Heart left ventricle (tissue), 16 donors: ENCODE measurements around the gene FOXP1. TPM values are rescaled to one million over a fixed set of nuclear protein-coding genes. Genes with fewer than 3 reads are reported as not detected.

ENCODE experiments used
- ATAC-seq, 4 donors: fragments of 200-7000 bp; cut with Tn5 transposase; one replicate each; pipeline ENCODE4 v1.9.1; 2020 to 2022; ENCODE audit warnings: moderate library complexity in 4 of 4, mild to moderate bottlenecking in 3 of 4, moderate number of reproducible peaks in 1 of 4
- DNase-seq, 5 donors: peaks; one replicate each; pipeline ENCODE4 v3.0.0-alpha.2; 2020
- H3K27ac ChIP-seq, 12 donors: fragments of 200-600 bp; sonication (generic) in 4 of 12; one replicate each; pipeline versions ENCODE4 v1.5.0 to v1.8.0; 2016 to 2022; ENCODE audit warnings: mild to moderate bottlenecking in 2 of 12
- H3K27me3 ChIP-seq, 9 donors: fragments of 200-600 bp; sonication (generic) in 2 of 9; one replicate each; pipeline versions ENCODE4 v1.5.1 to v1.8.0; 2016 to 2022; ENCODE audit warnings: mild to moderate bottlenecking in 3 of 9
- H3K36me3 ChIP-seq, 9 donors: fragments of 200-600 bp; sonication (generic) in 2 of 9; one replicate each; pipeline versions ENCODE4 v1.5.0 to v1.8.0; 2018 to 2022; ENCODE audit warnings: mild to moderate bottlenecking in 2 of 9
- H3K4me1 ChIP-seq, 12 donors: fragments of 200-600 bp; sonication (generic) in 4 of 12; one replicate each; pipeline versions ENCODE4 v1.5.0 to v1.8.0; 2016 to 2022; ENCODE audit warnings: mild to moderate bottlenecking in 3 of 12
- H3K4me3 ChIP-seq, 12 donors: fragments of 200-600 bp; sonication (generic) in 4 of 12; one replicate each; pipeline versions ENCODE4 v1.5.0 to v1.8.0; 2017 to 2022; ENCODE audit warnings: mild to moderate bottlenecking in 9 of 12, moderate library complexity in 4 of 12
- H3K9me3 ChIP-seq, 12 donors: fragments of 200-600 bp; sonication (generic) in 4 of 12; one replicate each; pipeline versions ENCODE4 v1.5.0 to v1.8.0; 2016 to 2022; ENCODE audit warnings: mild to moderate bottlenecking in 1 of 12
- POLR2A ChIP-seq, 2 donors: fragments of 450-650 bp; IDR thresholded peaks; one replicate each; pipeline ENCODE4 v1.6.1; 2017; ENCODE audit warnings: antibody characterized with exemption in 2 of 2, mild to moderate bottlenecking in 2 of 2, moderate library complexity in 2 of 2
- WGBS, 4 donors: extraction: QIAGEN DNeasy Blood & Tissue Kit in 2 of 4; methylation state at CpG; one replicate each; pipeline versions ENCODE4 v1.1.5 to v1.1.7; 2013 to 2018; 5-methylcytosine and 5-hydroxymethylcytosine counted together
- intact Hi-C, 10 donors: fragments of 100-400 bp; cut with DNase I; formaldehyde crosslinking; loops; one replicate each; pipeline versions ENCODE4 v1.11.1 to v1.14.2; 2022
- polyA plus RNA-seq, 2 donors: library from polyadenylated mRNA; stranded (reverse); fragments of 200-250 nt; gene quantifications; one replicate each; pipeline ENCODE4 v1.2.3, GENCODE V29; 2013
- total RNA-seq, 9 donors: library from RNA; depleted of rRNA in 2 of 9; stranded (reverse); fragments of >200 nt in 2 of 9; fragmentation: NEBNext Ultra II Directional in 3 of 9; extraction: Animal tissue kit (Norgen Biotek cat#: 25700) in 3 of 9; gene quantifications; one replicate each; pipeline versions ENCODE4 v1.1.0 to v1.2.4, GENCODE V29; 2016 to 2023
- TF ChIP-seq, protein P1 (sequence below), 12 donors: fragments of 200-600 bp; sonication (generic) in 4 of 12; IDR thresholded peaks; one replicate each; pipeline versions ENCODE4 v1.5.0 to v1.8.0; 2018 to 2022; ENCODE audit warnings: antibody characterized with exemption in 12 of 12, mild to moderate bottlenecking in 5 of 12
- donor health status: ischemic (EF 13 %, LVEDD 7.1; RV severe dilation, severe dysfunction).
- donor health status: healthy with polysubstance abuse.
- donor health status: DM: no; HTN: yes; CAD: no.
- donor health status: DM: no; HTN: no; CAD: no.
- donor health status: ischemic (EF 25% LVEDD 6.9; RV normal size, moderate dysfunction).
- donor health status: ischemic (EF 25% LVEDD 5.7; RV mildly dilated, moderate dysfunction).
- donor health status: healthy.
- donor health status: DM: yes; HTN: yes; CAD: no.
- donor health status: ischemic (EF 35%, LVEDD 5.7; RV mildly dilated, moderate dysfunction).
- donor health status: nonischemic (EF 11% LVEDD 7.7; RV severe dilation, severe dysfunction).
- donor health status: DM: yes; HTN: yes; CAD: no.
- donor health status: PGD.
- donor health status: ischemic (EF 29% LVEDD 5.4; RV normal size, mild dysfunction).
- donor health status: nonischemic (EF 23%, LVEDD 6.1; RV moderate dilation, normal function).

Gene FOXP1
- total and polyA plus RNA-seq, 11 donors = 14.9 to 67.8 (median 41.1) TPM

- TF ChIP-seq, protein P1, sequence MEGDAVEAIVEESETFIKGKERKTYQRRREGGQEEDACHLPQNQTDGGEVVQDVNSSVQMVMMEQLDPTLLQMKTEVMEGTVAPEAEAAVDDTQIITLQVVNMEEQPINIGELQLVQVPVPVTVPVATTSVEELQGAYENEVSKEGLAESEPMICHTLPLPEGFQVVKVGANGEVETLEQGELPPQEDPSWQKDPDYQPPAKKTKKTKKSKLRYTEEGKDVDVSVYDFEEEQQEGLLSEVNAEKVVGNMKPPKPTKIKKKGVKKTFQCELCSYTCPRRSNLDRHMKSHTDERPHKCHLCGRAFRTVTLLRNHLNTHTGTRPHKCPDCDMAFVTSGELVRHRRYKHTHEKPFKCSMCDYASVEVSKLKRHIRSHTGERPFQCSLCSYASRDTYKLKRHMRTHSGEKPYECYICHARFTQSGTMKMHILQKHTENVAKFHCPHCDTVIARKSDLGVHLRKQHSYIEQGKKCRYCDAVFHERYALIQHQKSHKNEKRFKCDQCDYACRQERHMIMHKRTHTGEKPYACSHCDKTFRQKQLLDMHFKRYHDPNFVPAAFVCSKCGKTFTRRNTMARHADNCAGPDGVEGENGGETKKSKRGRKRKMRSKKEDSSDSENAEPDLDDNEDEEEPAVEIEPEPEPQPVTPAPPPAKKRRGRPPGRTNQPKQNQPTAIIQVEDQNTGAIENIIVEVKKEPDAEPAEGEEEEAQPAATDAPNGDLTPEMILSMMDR (IDR thresholded peaks at IDR 0.05) = no peak
- TF ChIP-seq POLR2A (IDR thresholded peaks at IDR 0.05) = no peak
- Histone ChIP-seq H3K4me1 (peaks cover 0 to 37% (median 25%) of the 10 kb centered on the region in 12 donors), H3K4me3 (peak overlapping the region in 10 of 12 donors; percentile 14 to 53 (median 42)), H3K36me3 (no peaks in the 10 kb centered on the region), H3K27me3 (no peaks in the 10 kb centered on the region), H3K9me3 (no peaks in the 10 kb centered on the region), H3K27ac (peak overlapping the region; percentile 18 to 82 (median 68))
- intact Hi-C loops = loop anchor here in 2 of 10 donors (5.0 to 10.0 kb wide), 2 partner anchors 92 to 356 kb away; partner anchors contain the start of gene FOXP1 (in 1 of the 2)
- peak; percentile 61 to 84 (median 72) for DNase-seq
- ATAC-seq = peak; percentile 87 to 95 (median 95)
- WGBS, 4 donors = 26 to 34% (median 29%) methylated on average over 15 to 21 of the region's 21 CpGs
Measured at GRCh38 chr3:71226565-71227269, 356.8 kb downstream of the FOXP1 start.

GRCh38 chr3:71225951-71226564 lies 357.5 kb downstream of the FOXP1 start:
- Histone ChIP-seq H3K9me3 (no peaks in the 10 kb centered on the region), H3K4me3 (peak overlapping the region in 10 of 12 donors; percentile 14 to 53 (median 42)), H3K36me3 (no peaks in the 10 kb centered on the region), H3K27ac (peak overlapping the region; percentile 18 to 82 (median 68)), H3K4me1 (peaks cover 0 to 37% (median 25%) of the 10 kb centered on the region in 12 donors), H3K27me3 (no peaks in the 10 kb centered on the region)
- TF ChIP-seq, protein P1 (IDR thresholded peaks at IDR 0.05) = no peak
- TF ChIP-seq POLR2A (IDR thresholded peaks at IDR 0.05) = no peak
- DNase-seq (peak in 1 of 5 donors; percentile 33), ATAC-seq (peak; percentile 19 to 48 (median 38))
- intact Hi-C loops = loop anchor here in 2 of 10 donors (5.0 to 10.0 kb wide), 2 partner anchors 91 to 356 kb away; partner anchors contain the start of gene FOXP1 (in 1 of the 2)
- 28 to 57% (median 48%) methylated on average over 4 of the region's 4 CpGs for WGBS, 4 donors

GRCh38 chr3:71225002-71225684 lies 358.4 kb downstream of the FOXP1 start:
- Histone ChIP-seq H3K27me3 (no peaks in the 10 kb centered on the region), H3K4me1 (peaks cover 0 to 37% (median 25%) of the 10 kb centered on the region in 12 donors), H3K27ac (peak overlapping the region in 9 of 12 donors; percentile 63 to 82 (median 71)), H3K36me3 (no peaks in the 10 kb centered on the region), H3K4me3 (peak overlapping the region in 4 of 12 donors; percentile 37 to 53 (median 49)), H3K9me3 (no peaks in the 10 kb centered on the region)
- TF ChIP-seq POLR2A (IDR thresholded peaks at IDR 0.05) = no peak
- intact Hi-C loops = loop anchor here in 2 of 10 donors (5.0 to 10.0 kb wide), 2 partner anchors 90 to 357 kb away; partner anchors contain the start of gene FOXP1 (in 1 of the 2)
- WGBS, 4 donors = 63 to 78% (median 70%) methylated on average over 7 of the region's 7 CpGs
- ATAC-seq (no peak), DNase-seq (no peak)

- H3K4me3 ChIP-seq = no peak overlapping the region
- TF ChIP-seq, protein P1 (IDR thresholded peaks at IDR 0.05) = no peak
- no peak for TF ChIP-seq POLR2A (IDR thresholded peaks at IDR 0.05)
- H3K27ac ChIP-seq = no peak overlapping the region
- peaks cover 0 to 10% (median 4%) of the 10 kb centered on the region in 12 donors for H3K4me1 ChIP-seq
- WGBS, 4 donors = 84 to 91% (median 87%) methylated on average over 7 of the region's 7 CpGs
- no peaks in the 10 kb centered on the region for H3K36me3 ChIP-seq
- no peaks in the 10 kb centered on the region for H3K9me3 ChIP-seq
- ATAC-seq (peak in 3 of 4 donors; percentile 34 to 60 (median 53)), DNase-seq (no peak)
- intact Hi-C loops = loop anchor here in 1 of 10 donors (10.0 kb wide), 1 partner anchor 85 kb away; no protein-coding TSS in a partner anchor
- no peaks in the 10 kb centered on the region for H3K27me3 ChIP-seq
Measured at GRCh38 chr3:71219744-71220638, 363.5 kb downstream of the FOXP1 start.
